ENCODE measurements around the gene ZNF528. TPM values are rescaled to one million over a fixed set of nuclear protein-coding genes. Genes with fewer than 3 reads are reported as not detected.

The ZNF528 gene
- 20.1 TPM for polyA plus RNA-seq (ENCODE audit: insufficient read length)

DNA sequence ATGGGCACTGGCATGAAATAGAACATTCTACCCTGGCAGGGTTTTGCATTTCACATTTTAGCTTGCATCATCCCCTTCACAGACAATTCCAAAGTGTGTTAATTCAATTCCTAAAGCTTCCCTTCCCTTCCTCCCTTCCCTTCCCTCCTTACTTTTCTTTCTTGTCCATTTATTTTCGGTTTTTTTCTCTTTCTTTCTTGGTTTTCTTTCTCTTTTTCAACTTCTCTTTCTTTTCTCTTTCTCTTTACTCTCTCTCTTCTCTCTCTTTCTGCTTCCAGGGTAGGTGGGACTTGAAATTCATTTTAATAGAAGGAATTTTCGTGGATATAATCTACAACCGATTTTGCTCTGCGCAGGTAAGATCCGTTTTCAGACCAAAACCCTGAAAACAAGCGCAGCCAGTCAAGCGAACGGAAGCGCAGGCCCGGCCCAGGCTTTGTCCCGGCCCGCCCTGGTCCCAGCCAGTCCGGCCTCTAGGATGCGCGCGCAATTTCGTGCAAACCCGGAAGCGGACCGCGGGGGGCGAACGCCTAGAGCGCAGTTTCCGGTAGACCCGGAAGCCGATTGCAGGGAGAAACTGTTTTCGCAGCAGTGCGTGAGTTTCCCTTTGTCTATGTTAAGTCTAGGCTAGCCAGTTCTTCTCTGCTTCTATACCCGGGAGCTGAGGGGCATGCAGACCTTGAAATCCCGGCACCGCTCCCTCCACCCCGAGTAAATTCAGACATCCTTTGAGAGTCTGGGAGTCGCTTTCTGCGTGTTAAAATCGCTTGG, at the start of gene ZNF528:
ZNF528 (plus strand) TSS at position 540 of the 771 bp plus-strand sequence. CDS start 4,165 bp downstream, outside the sequence.
- DNase-seq (ENCODE audit: low read depth), result peak; percentile 74

DNA sequence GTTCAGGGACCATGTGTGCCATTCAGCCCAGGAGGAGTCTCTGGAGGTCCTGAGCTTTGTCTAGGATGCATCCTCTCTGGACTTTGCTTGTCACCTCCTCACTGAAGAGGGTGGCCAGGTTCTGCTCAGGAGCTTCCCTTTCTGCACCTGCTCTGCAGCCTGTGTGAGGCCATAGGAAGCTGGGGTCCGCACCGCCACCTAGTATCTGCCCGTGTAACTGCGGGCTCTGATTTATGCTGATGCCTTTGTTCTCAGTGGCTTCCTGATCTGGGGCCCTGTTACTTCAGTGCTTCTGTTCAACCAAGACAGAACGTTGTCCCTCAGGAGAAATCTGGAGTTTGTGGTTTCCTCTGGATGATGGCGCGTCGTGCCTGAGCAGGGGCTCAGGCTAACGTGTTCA, 46.1 kb upstream of the ZNF528 start:
- no peak for DNase-seq (ENCODE audit: low read depth)

- DNase-seq (ENCODE audit: low read depth), result no peak
Measured at GRCh38 chr19:52366414-52366824, 31.2 kb upstream of the ZNF528 start.

- peak; percentile 84 for DNase-seq (ENCODE audit: low read depth)
Measured at GRCh38 chr19:52369559-52370340, 27.9 kb upstream of the ZNF528 start, which contains the start of gene ZNF880. ZNF880 (plus strand) TSS chr19:52369923; CDS start chr19:52369966, 43 bp downstream.

DNA sequence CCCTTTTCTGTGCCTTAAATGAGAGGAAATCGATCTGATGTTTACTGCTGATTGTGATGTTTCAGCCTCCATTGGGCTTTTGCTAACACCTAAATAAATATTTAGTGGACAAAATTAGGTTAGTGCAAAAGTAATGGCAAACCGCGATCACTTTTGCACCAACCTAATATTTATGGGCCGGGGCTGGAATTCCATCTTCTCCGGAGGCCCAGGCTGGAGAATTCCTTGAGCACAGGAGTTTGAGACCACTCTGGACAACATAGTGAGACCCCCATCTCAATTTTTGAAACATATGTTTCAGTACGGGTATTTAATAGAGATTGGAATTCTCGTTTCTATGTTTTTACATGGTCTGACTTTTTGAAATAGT, 27.3 kb upstream of the ZNF528 start:
- no peak for DNase-seq (ENCODE audit: low read depth)

- DNase-seq (ENCODE audit: low read depth), result no peak
Measured at GRCh38 chr19:52391135-52391534, 6.5 kb upstream of the ZNF528 start.

GRCh38 chr19:52398081-52398441, 412 bp downstream of the ZNF528 start:
- DNase-seq (ENCODE audit: low read depth), result no peak

DNA sequence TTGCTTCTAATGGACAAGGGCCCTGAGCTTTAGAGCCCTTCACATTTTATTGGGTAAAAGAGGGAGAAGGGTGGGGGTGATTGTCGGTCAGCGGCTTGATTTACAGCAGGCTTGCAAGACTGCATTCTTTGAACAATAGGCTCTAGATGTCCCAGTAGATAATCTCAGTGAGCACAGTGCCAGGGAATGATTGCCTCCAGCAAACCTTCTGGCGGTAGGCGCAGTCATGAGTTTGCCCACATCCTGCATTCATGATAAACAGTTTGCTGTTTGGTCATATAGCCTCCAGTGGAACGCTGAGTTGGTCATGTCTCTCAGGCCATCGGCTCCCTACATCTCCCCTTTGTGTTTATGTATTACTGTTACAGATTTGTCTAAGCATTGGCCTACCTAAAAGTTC, 12.6 kb downstream of the ZNF528 start:
- no peak for DNase-seq (ENCODE audit: low read depth)

GRCh38 chr19:52415711-52416110, 18.1 kb downstream of the ZNF528 start:
- DNase-seq (ENCODE audit: low read depth), result no peak

DNA sequence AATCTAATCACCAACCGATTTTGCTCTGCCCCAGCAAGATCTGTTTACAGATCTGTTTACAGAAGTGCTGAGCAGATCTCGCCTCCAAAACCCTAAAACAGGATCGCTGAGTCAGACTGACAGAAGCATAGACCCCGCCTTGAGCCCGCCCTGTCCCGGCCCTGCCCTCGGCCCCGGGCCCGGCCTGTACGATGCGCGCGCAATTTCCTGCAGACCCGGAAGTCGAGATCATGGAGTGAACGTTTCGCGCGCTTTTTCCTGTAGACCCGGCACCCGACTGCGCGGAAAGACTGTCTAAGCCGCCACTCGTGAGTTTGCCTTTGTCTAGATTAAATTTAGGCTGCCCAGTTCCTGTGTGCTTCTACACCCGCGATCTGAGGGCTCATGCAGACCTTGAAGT, 31.3 kb downstream of the ZNF528 start, which contains the start of gene ZNF534:
ZNF534 (plus strand) TSS at position 212 of the 400 bp plus-strand sequence. CDS start 2,327 bp downstream, outside the sequence.
- DNase-seq (ENCODE audit: low read depth), result no peak

- no peak for DNase-seq (ENCODE audit: low read depth)
Measured at GRCh38 chr19:52442179-52442578, 44.5 kb downstream of the ZNF528 start.

- no peak for DNase-seq (ENCODE audit: low read depth)
Measured at GRCh38 chr19:52444506-52444905, 46.9 kb downstream of the ZNF528 start.

- no peak for DNase-seq (ENCODE audit: low read depth)
Measured at GRCh38 chr19:52451241-52451640, 53.6 kb downstream of the ZNF528 start.

GRCh38 chr19:52453324-52454094, 55.9 kb downstream of the ZNF528 start, which contains the start of gene ZNF578:
ZNF578 (plus strand) TSS chr19:52453553; CDS start chr19:52501846, 48,293 bp downstream.
- peak; percentile 73 for DNase-seq (ENCODE audit: low read depth)

DNA sequence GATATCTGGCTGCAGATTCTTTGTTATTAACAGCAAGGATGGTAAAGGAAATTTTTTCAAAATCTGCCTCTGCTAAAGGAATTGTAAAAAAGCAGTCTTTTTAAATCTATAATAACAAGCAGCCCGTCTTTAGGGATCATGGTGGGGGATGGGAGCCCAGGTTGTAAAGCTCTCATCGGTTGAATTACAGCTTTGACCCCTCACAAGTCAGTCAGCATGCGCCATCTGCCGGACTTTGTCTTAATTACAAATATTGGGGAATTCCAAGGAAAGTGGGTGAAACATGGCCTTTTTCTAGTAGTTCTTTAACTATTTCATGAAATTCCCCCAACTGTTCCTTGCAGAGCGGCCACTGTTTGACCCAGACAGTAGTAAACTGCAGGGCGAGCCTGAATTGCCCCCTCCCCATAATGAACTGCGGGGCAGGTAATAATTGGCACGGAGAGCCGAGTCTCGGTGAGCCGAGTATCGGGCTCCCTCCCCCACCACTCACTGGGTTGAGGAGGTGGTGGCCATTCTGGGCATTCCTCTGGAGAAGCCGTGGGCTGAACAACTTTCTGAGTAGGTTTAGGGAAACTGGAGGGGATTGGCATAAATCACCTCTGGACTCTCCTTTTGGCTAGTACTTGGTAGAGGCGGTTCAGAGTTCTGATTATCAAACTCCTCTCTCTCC, 67.3 kb downstream of the ZNF528 start:
- DNase-seq (ENCODE audit: low read depth), result no peak

Other genes starting within 250 kb of the ZNF528 start
- gene ZNF836, start 226.2 kb upstream of the ZNF528 start, polyA plus RNA-seq (ENCODE audit: insufficient read length), result 8.2 TPM
- 293 TPM for gene PPP2R1A, start 207.8 kb upstream of the ZNF528 start, polyA plus RNA-seq (ENCODE audit: insufficient read length)
- gene ZNF766, start 128.3 kb upstream of the ZNF528 start, polyA plus RNA-seq (ENCODE audit: insufficient read length), result 10.9 TPM
- gene ZNF480, start 100.7 kb upstream of the ZNF528 start, polyA plus RNA-seq (ENCODE audit: insufficient read length), result 9.5 TPM
- gene ZNF610, start 61.6 kb upstream of the ZNF528 start, polyA plus RNA-seq (ENCODE audit: insufficient read length), result 3.3 TPM
- 12.5 TPM for gene ZNF880, start 27.9 kb upstream of the ZNF528 start, polyA plus RNA-seq (ENCODE audit: insufficient read length)
- 0.81 TPM for gene ZNF534, start 31.3 kb downstream of the ZNF528 start, polyA plus RNA-seq (ENCODE audit: insufficient read length)
- gene ZNF578, start 55.7 kb downstream of the ZNF528 start, polyA plus RNA-seq (ENCODE audit: insufficient read length), result 2.4 TPM
- gene ZNF808, start 129.8 kb downstream of the ZNF528 start, polyA plus RNA-seq (ENCODE audit: insufficient read length), result 6.5 TPM
- 8.6 TPM for gene ZNF701, start 172.4 kb downstream of the ZNF528 start, polyA plus RNA-seq (ENCODE audit: insufficient read length)
- 53.9 TPM for gene ZNF83, start 240.5 kb downstream of the ZNF528 start, polyA plus RNA-seq (ENCODE audit: insufficient read length)